Retina (tissue), 1 donor: ENCODE measurements around the gene NCOA7.
"Not testable (repeated sequence)": the region's sequence is repeated elsewhere in the genome, so short reads cannot be mapped to it uniquely, and the experiment has no call there.

Experiments used
- DNase-seq: peaks from one replicate; pipeline ENCODE4 v3.0.0-alpha.2; 2016

NCOA7 gene

GRCh38 chr6:125953502-125953875 is 162.7 kb downstream of the NCOA7 start:
- no peak for DNase-seq

- DNase-seq = no peak
Observed at GRCh38 chr6:125954735-125955339, 164.1 kb downstream of the NCOA7 start.

GRCh38 chr6:125955973-125956372 is 165.2 kb downstream of the NCOA7 start:
- DNase-seq = no peak

- DNase-seq = peak; percentile 99
Observed at GRCh38 chr6:125956506-125957390, 166.0 kb downstream of the NCOA7 start, which contains the start of gene HINT3. HINT3 (plus strand) TSS chr6:125956770; CDS start chr6:125956978, 208 bp downstream.

- no peak for DNase-seq
Observed at GRCh38 chr6:125957391-125957693, 166.6 kb downstream of the NCOA7 start.

GRCh38 chr6:125957845-125958244 is 167.1 kb downstream of the NCOA7 start:
- DNase-seq = no peak

- no peak for DNase-seq
Observed at GRCh38 chr6:125959041-125959440, 168.3 kb downstream of the NCOA7 start.

- DNase-seq = no peak
Observed at GRCh38 chr6:125961117-125961516, 170.4 kb downstream of the NCOA7 start.

GRCh38 chr6:125962900-125963497 is 172.2 kb downstream of the NCOA7 start:
- no peak for DNase-seq

GRCh38 chr6:125963817-125964216 is 173.1 kb downstream of the NCOA7 start:
- DNase-seq = no peak

- no peak for DNase-seq
Observed at GRCh38 chr6:125966569-125966968, 175.8 kb downstream of the NCOA7 start.

- DNase-seq = no peak
Observed at GRCh38 chr6:125968493-125968892, 177.7 kb downstream of the NCOA7 start.

GRCh38 chr6:125970760-125971159 is 180.0 kb downstream of the NCOA7 start:
- no peak for DNase-seq

GRCh38 chr6:125972478-125972877 is 181.7 kb downstream of the NCOA7 start:
- DNase-seq = not testable (repeated sequence)

- DNase-seq = no peak
Observed at GRCh38 chr6:125974214-125974866, 183.6 kb downstream of the NCOA7 start.

GRCh38 chr6:125979101-125979500 is 188.3 kb downstream of the NCOA7 start:
- no peak for DNase-seq
